Activated CD4-positive, alpha-beta T cell treated with anti-CD3 and anti-CD28 coated beads for 36 hours (primary cell): ENCODE measurements around the gene BPIFB6. TPM values are rescaled to one million over a fixed set of nuclear protein-coding genes. Genes with fewer than 3 reads are reported as not detected.

ENCODE experiments used
- ATAC-seq: fragments of 200-7000 bp; cut with Tn5 transposase; one replicate; pipeline ENCODE4 v1.10.0; 2021; ENCODE audit warnings: mild to moderate bottlenecking, moderate library complexity
- CTCF ChIA-PET: fragments of 350-600 bp; sonication (Branson Sonifier 250); formaldehyde crosslinking; loops from one replicate; lab custom pipeline; 2021; ENCODE audit warnings: antibody characterized with exemption; lab: Charles Lee
- POLR2A ChIA-PET: fragments of 350-600 bp; sonication (Branson Sonifier 250); formaldehyde crosslinking; loops from one replicate; lab custom pipeline; 2021; ENCODE audit warnings: antibody characterized with exemption, inconsistent platforms; lab: Charles Lee
- DNase-seq: peaks from one replicate; pipeline ENCODE4 v3.0.0-alpha.2; 2020
- H3K27ac Mint-ChIP-seq: one replicate; pipeline ENCODE4 v1.8.0; 2021; ENCODE audit warnings: mixed read lengths
- H3K27me3 Mint-ChIP-seq: one replicate; pipeline ENCODE4 v1.8.0; 2021; ENCODE audit warnings: mixed read lengths
- H3K36me3 Mint-ChIP-seq: one replicate; pipeline ENCODE4 v1.8.0; 2021; ENCODE audit warnings: low read depth, mixed read lengths
- H3K4me1 Mint-ChIP-seq: one replicate; pipeline ENCODE4 v1.8.0; 2021; ENCODE audit warnings: mixed read lengths
- H3K4me3 Mint-ChIP-seq: one replicate; pipeline ENCODE4 v1.8.0; 2021; ENCODE audit warnings: mild to moderate bottlenecking, moderate library complexity, mixed read lengths
- H3K9me3 Mint-ChIP-seq: one replicate; pipeline ENCODE4 v1.8.0; 2021; ENCODE audit warnings: low read depth, mixed read lengths
- intact Hi-C, 2 experiments: fragments of 100-400 bp; cut with DNase I in 1 of 2; cut with micrococcal nuclease in 1 of 2; formaldehyde crosslinking; loops; one replicate each; pipeline versions ENCODE4 v1.14.2 to v1.15.1; 2022 to 2024; cut with DNase I, micrococcal nuclease
- total RNA-seq, 2 experiments: library from RNA; stranded (reverse); gene quantifications; one replicate each; pipeline ENCODE4 v1.2.3, GENCODE V29; 2021

BPIFB6 gene
- total RNA-seq, 2 experiments from 2014 or later: not detected

GRCh38 chr20:33018169-33018931 lies 13.1 kb upstream of the BPIFB6 start:
- ChIA-PET POLR2A (interaction anchor here (0.5 kb wide), 1 partner anchor 462 kb away, joined by 4 read pairs; no protein-coding TSS in a partner anchor), CTCF (no interaction called here)
- intact Hi-C loops: no loop called here
- ATAC-seq (no peak), DNase-seq (no peak)
- Mint-ChIP-seq H3K36me3 (no peaks in the 10 kb centered on the region), H3K4me1 (peaks cover 2% of the 10 kb centered on the region), H3K9me3 (no peaks in the 10 kb centered on the region), H3K27me3 (no peaks in the 10 kb centered on the region), H3K27ac (no peak overlapping the region), H3K4me3 (no peak overlapping the region)

- CTCF ChIA-PET: interaction anchor here (0.6 to 1.2 kb wide), 3 partner anchors 10 to 30 kb away, joined by 3 to 4 read pairs (median 4); partner anchors contain the start of gene SUN5
- H3K4me1 Mint-ChIP-seq: peaks cover 2% of the 10 kb centered on the region
- ATAC-seq (no peak), DNase-seq (no peak)
- no peaks in the 10 kb centered on the region for H3K36me3 Mint-ChIP-seq
- H3K27me3 Mint-ChIP-seq: no peaks in the 10 kb centered on the region
- intact Hi-C loops: no loop called here
- no peak overlapping the region for H3K4me3 Mint-ChIP-seq
- no peaks in the 10 kb centered on the region for H3K9me3 Mint-ChIP-seq
- POLR2A ChIA-PET: no interaction called here
- no peak overlapping the region for H3K27ac Mint-ChIP-seq
These were observed 11.8 kb upstream of the BPIFB6 start for GRCh38 chr20:33019465-33020277.

- ChIA-PET POLR2A (no interaction called here), CTCF (interaction anchor here (0.6 to 1.2 kb wide), 3 partner anchors 9 to 31 kb away, joined by 3 to 4 read pairs (median 4); partner anchors contain the start of gene SUN5)
- DNase-seq: no peak
- no peak for ATAC-seq
- H3K36me3 Mint-ChIP-seq: no peaks in the 10 kb centered on the region
- H3K27me3 Mint-ChIP-seq: no peaks in the 10 kb centered on the region
- no peak overlapping the region for H3K27ac Mint-ChIP-seq
- intact Hi-C loops: no loop called here
- peaks cover 2% of the 10 kb centered on the region for H3K4me1 Mint-ChIP-seq
- H3K4me3 Mint-ChIP-seq: no peak overlapping the region
- no peaks in the 10 kb centered on the region for H3K9me3 Mint-ChIP-seq
These were observed 10.9 kb upstream of the BPIFB6 start for GRCh38 chr20:33020278-33021161.

GRCh38 chr20:33021879-33022278 lies 9.6 kb upstream of the BPIFB6 start:
- H3K27me3 Mint-ChIP-seq: no peaks in the 10 kb centered on the region
- H3K27ac Mint-ChIP-seq: no peak overlapping the region
- DNase-seq: no peak
- no peak overlapping the region for H3K4me3 Mint-ChIP-seq
- intact Hi-C loops: no loop called here
- CTCF ChIA-PET: no interaction called here
- no peaks in the 10 kb centered on the region for H3K36me3 Mint-ChIP-seq
- POLR2A ChIA-PET: no interaction called here
- H3K9me3 Mint-ChIP-seq: no peaks in the 10 kb centered on the region
- ATAC-seq: no peak
- no peaks in the 10 kb centered on the region for H3K4me1 Mint-ChIP-seq

GRCh38 chr20:33022289-33022688 lies 9.2 kb upstream of the BPIFB6 start:
- ChIA-PET CTCF (interaction anchor here (0.8 kb wide), 1 partner anchor 692 kb away, joined by 4 read pairs; no protein-coding TSS in a partner anchor), POLR2A (no interaction called here)
- H3K9me3 Mint-ChIP-seq: no peaks in the 10 kb centered on the region
- no peaks in the 10 kb centered on the region for H3K4me1 Mint-ChIP-seq
- ATAC-seq: no peak
- H3K4me3 Mint-ChIP-seq: no peak overlapping the region
- H3K27ac Mint-ChIP-seq: no peak overlapping the region
- DNase-seq: no peak
- no peaks in the 10 kb centered on the region for H3K36me3 Mint-ChIP-seq
- H3K27me3 Mint-ChIP-seq: no peaks in the 10 kb centered on the region
- intact Hi-C loops: no loop called here

GRCh38 chr20:33022694-33023438 lies 8.6 kb upstream of the BPIFB6 start:
- ATAC-seq (no peak), DNase-seq (no peak)
- Mint-ChIP-seq H3K4me3 (no peak overlapping the region), H3K4me1 (no peaks in the 10 kb centered on the region), H3K36me3 (no peaks in the 10 kb centered on the region), H3K9me3 (no peaks in the 10 kb centered on the region), H3K27ac (no peak overlapping the region), H3K27me3 (no peaks in the 10 kb centered on the region)
- CTCF ChIA-PET: interaction anchor here (0.8 kb wide), 1 partner anchor 693 kb away, joined by 4 read pairs; no protein-coding TSS in a partner anchor
- POLR2A ChIA-PET: no interaction called here
- intact Hi-C loops: no loop called here

- Mint-ChIP-seq H3K27me3 (no peaks in the 10 kb centered on the region), H3K4me3 (no peak overlapping the region), H3K27ac (no peak overlapping the region), H3K9me3 (no peaks in the 10 kb centered on the region), H3K4me1 (no peaks in the 10 kb centered on the region), H3K36me3 (no peaks in the 10 kb centered on the region)
- ATAC-seq (no peak), DNase-seq (no peak)
- CTCF ChIA-PET: no interaction called here
- intact Hi-C loops: no loop called here
- POLR2A ChIA-PET: no interaction called here
These were observed 7.8 kb upstream of the BPIFB6 start for GRCh38 chr20:33023439-33024242.

GRCh38 chr20:33024243-33024560 lies 7.2 kb upstream of the BPIFB6 start:
- ATAC-seq (no peak), DNase-seq (no peak)
- H3K27ac Mint-ChIP-seq: no peak overlapping the region
- CTCF ChIA-PET: no interaction called here
- H3K9me3 Mint-ChIP-seq: no peaks in the 10 kb centered on the region
- H3K4me1 Mint-ChIP-seq: no peaks in the 10 kb centered on the region
- H3K36me3 Mint-ChIP-seq: no peaks in the 10 kb centered on the region
- POLR2A ChIA-PET: no interaction called here
- no peaks in the 10 kb centered on the region for H3K27me3 Mint-ChIP-seq
- intact Hi-C loops: no loop called here
- H3K4me3 Mint-ChIP-seq: no peak overlapping the region

- no peak overlapping the region for H3K27ac Mint-ChIP-seq
- POLR2A ChIA-PET: no interaction called here
- no peaks in the 10 kb centered on the region for H3K4me1 Mint-ChIP-seq
- H3K9me3 Mint-ChIP-seq: no peaks in the 10 kb centered on the region
- CTCF ChIA-PET: no interaction called here
- intact Hi-C loops: no loop called here
- no peaks in the 10 kb centered on the region for H3K36me3 Mint-ChIP-seq
- ATAC-seq (no peak), DNase-seq (no peak)
- H3K27me3 Mint-ChIP-seq: no peaks in the 10 kb centered on the region
- H3K4me3 Mint-ChIP-seq: no peak overlapping the region
These were observed 6.7 kb upstream of the BPIFB6 start for GRCh38 chr20:33024609-33025317.

GRCh38 chr20:33025318-33025876 lies 6.1 kb upstream of the BPIFB6 start:
- intact Hi-C loops: no loop called here
- no peak for DNase-seq
- no peak for ATAC-seq
- POLR2A ChIA-PET: no interaction called here
- Mint-ChIP-seq H3K36me3 (no peaks in the 10 kb centered on the region), H3K4me3 (no peak overlapping the region), H3K9me3 (no peaks in the 10 kb centered on the region), H3K27ac (no peak overlapping the region), H3K4me1 (no peaks in the 10 kb centered on the region), H3K27me3 (no peaks in the 10 kb centered on the region)
- CTCF ChIA-PET: no interaction called here
